Peyer's patch (tissue), 4 donors: ENCODE results near the gene IGSF11.

Experiments
- POLR2A ChIP-seq, 2 donors: fragments of 450-650 bp; IDR thresholded peaks; one replicate each; pipeline ENCODE4 v1.5.1; 2017; ENCODE audit warnings: antibody characterized with exemption in 2 of 2, mild to moderate bottlenecking in 2 of 2, moderate library complexity in 2 of 2
- TF ChIP-seq, protein P1 (sequence below), 6 experiments: fragments of 450-650 bp in 4 of 6; fragments of 200-600 bp in 2 of 6; sonication (generic) in 1 of 6; IDR thresholded peaks; one replicate each; pipeline ENCODE4 v1.5.1; 2017 to 2019; ENCODE audit warnings: antibody characterized with exemption in 6 of 6, mild to moderate bottlenecking in 3 of 6, moderate library complexity in 1 of 6

DNA sequence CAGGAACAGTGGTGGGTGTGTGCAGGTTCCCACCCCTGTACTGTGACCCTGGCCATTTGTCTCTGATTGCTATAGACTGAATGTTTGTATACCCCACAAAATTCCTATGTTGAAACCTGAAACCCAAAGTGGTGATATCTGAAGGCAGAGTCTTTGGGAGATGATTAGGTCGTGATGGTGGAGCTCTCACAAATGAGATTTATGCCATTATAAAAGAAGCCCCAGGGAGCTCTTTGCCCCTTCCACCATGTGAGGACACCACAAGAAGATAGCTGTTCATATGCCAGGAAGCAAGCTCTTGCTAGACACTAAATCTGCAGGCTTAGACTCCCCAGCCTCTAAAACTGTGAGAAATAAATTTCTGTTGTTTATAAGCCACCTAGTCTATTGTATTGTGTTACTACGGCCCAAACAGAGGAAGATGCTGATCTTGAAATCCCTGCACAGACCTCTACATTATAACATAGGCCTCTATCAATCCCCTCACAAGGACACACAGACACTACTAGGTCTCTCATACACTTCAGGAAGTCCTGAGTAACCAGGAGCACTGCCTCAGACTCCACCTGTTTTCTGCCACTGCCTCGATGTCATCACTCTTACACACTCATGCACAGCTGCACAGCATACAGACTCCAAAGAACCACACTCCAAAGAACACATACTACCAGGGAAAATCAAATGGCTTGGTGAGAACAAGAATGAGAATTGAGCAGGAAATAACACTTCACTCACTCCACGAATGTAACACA lies 14.7 kb downstream of the IGSF11 start:
- TF ChIP-seq, protein P1, sequence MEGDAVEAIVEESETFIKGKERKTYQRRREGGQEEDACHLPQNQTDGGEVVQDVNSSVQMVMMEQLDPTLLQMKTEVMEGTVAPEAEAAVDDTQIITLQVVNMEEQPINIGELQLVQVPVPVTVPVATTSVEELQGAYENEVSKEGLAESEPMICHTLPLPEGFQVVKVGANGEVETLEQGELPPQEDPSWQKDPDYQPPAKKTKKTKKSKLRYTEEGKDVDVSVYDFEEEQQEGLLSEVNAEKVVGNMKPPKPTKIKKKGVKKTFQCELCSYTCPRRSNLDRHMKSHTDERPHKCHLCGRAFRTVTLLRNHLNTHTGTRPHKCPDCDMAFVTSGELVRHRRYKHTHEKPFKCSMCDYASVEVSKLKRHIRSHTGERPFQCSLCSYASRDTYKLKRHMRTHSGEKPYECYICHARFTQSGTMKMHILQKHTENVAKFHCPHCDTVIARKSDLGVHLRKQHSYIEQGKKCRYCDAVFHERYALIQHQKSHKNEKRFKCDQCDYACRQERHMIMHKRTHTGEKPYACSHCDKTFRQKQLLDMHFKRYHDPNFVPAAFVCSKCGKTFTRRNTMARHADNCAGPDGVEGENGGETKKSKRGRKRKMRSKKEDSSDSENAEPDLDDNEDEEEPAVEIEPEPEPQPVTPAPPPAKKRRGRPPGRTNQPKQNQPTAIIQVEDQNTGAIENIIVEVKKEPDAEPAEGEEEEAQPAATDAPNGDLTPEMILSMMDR (IDR thresholded peaks at IDR 0.05) = no peak
- no peak for TF ChIP-seq POLR2A (IDR thresholded peaks at IDR 0.05)
